GM18951 (cell line): ENCODE results near the gene DCX.
"Not testable (repeated sequence)": the region's sequence is repeated elsewhere in the genome, so short reads cannot be mapped to it uniquely, and the experiment has no call there.

Experiments
- POLR2A ChIP-seq: IDR thresholded peaks from 4 replicates; pipeline ENCODE4 v1.6.1; 2011; ENCODE audit warnings: mild to moderate bottlenecking; ENCODE audit not compliant: insufficient read length, insufficient read depth; ENCODE audit errors: extremely low read depth
- in situ Hi-C: fragments of 300-500 bp; cut with MboI; formaldehyde crosslinking; loops from one replicate; pipeline ENCODE4 v1.12.0; 2022; ENCODE audit warnings: low sequenced_read_pairs, mixed read lengths, inconsistent platforms; ENCODE audit not compliant: unreplicated experiment

The DCX gene

GRCh38 chrX:111353793-111354192, 58.2 kb downstream of the DCX start:
- TF ChIP-seq POLR2A = no peak
- in situ Hi-C loops = no loop called here

- TF ChIP-seq POLR2A = no peak
- in situ Hi-C loops = no loop called here
These were observed 59.6 kb downstream of the DCX start for GRCh38 chrX:111352424-111352823.

GRCh38 chrX:111349934-111350333, 62.1 kb downstream of the DCX start:
- in situ Hi-C loops = no loop called here
- no peak for TF ChIP-seq POLR2A

DNA sequence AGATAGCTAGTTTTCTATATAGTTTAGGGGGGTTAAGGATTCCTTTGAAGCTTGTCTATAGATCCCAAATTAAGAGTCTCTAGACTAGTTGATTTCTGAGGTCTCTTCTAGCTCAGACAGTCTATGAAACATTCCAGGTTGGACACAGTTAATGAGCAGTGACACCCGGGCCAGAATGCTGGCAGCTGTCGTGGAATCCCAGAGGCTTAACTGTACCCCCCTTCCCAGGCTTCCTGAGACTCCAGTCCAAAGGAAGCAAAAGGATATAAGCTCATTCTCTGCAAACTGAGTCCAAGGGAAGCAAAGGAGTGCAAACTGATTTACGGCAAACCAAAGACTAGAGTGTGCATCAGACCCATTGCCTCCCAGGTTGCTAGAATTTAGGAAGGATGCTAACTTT, 62.9 kb downstream of the DCX start:
- no peak for TF ChIP-seq POLR2A
- in situ Hi-C loops = no loop called here

GRCh38 chrX:111348429-111348828, 63.6 kb downstream of the DCX start:
- in situ Hi-C loops = no loop called here
- TF ChIP-seq POLR2A = no peak

DNA sequence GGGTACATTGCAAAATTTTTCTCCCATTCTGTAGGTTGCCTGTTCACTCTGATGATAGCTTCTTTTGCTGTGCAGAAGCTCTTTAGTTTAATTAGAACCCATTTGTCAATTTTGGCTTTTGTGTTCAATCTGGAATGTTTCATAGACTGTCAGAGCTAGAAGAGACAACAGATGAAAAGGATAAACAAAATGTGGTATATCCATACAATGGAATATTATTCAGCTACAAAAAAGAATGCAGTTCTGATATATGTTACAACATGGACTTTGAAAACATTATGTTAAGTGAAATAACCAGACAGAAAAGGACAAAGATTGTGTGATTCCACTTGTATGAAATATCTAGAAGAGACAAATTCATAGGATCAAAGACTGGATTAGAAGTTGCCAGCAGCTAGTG, 65.8 kb downstream of the DCX start:
- in situ Hi-C loops = not testable (repeated sequence)

DNA sequence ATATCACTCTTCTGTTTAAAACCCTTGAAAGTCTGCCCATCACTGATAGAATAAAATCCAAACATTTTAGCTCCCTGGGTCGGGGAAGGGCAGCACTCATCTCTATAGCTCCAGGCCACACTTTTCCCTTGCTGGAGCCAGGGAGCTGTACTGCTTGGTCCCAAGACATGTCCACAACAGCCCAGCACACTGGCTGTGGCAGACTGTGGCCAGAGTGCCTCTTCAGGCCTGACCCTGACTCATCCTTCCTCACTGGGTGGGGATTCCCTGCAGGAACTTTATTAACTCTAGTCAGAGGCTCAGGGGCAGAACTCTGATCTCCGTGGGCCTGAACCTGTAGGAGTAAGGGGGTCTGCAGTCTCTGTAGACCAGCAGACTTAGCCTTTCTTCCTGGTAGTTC, 71.9 kb downstream of the DCX start:
- TF ChIP-seq POLR2A = no peak
- in situ Hi-C loops = no loop called here

- in situ Hi-C loops = no loop called here
- TF ChIP-seq POLR2A = no peak
These were observed 72.8 kb downstream of the DCX start for GRCh38 chrX:111339212-111339611.

DNA sequence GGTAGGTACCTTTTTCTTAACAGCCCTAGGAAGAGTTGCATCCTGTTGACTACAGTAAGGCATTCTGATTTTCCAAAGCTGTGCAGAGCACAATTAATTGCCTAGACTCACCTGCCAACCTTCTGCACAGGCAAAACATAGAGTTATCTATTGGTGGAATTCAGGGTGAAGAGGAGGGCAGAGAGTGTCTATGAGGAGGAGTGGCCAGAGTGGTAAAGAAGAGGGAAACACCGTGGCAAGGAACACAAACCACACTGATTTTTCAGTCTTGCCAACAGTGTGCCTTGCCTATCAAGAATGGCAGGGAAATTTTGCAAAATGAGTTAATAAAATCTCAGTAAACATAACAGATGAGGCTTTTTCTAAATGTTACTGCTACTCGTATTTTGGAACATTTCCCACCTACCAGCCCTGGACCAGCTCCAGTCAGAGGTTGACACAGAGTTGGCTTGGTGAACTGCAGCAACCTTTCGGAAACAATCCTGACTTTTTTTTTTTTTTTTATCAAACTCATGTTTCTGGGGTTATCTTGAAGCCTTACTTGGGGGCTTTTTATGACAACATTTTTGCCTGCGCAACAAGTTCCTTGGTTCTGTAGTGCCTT, 73.8 kb downstream of the DCX start:
- in situ Hi-C loops = no loop called here
- TF ChIP-seq POLR2A = no peak

GRCh38 chrX:111337067-111337637, 74.8 kb downstream of the DCX start:
- in situ Hi-C loops = no loop called here
- TF ChIP-seq POLR2A = no peak

DNA sequence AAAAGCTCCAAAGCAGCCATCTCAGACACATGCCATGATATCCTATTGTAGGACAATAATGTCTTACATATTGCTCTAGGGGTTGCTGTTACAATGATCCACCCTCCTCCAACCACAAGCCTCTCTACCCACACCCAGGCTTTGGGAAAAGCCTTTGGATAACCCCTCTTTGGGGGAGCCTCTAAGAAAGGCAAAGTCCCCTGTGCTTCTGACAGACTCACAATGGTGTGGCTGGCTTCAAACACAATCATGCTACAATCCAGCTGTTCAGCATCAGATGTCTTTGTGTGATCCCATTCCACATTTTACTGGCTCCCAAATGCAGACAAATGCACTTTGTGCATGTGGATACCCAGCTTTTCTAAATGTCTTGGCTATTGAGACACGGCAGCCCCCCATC, 75.9 kb downstream of the DCX start:
- no peak for TF ChIP-seq POLR2A
- in situ Hi-C loops = no loop called here

GRCh38 chrX:111329370-111329769, 82.6 kb downstream of the DCX start:
- in situ Hi-C loops = no loop called here
- no peak for TF ChIP-seq POLR2A

DNA sequence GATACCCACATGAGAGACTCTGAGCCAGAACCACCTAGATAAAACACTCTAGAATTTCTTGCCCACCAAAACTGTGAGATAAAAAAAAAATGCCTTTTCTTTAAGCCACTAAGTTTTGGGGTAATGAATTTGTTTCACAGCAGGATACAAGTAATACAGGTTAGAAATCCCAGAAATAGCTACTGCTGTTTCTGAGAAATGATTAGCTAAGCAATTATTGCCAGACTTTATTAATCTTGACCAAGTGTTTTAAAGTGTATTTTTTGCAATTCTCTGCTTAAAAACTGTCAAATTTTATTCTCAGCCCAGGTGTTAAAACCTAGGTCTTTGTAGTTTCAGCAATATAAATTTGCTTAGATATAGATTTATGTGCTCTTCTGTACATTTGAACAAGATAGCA, 83.1 kb downstream of the DCX start:
- TF ChIP-seq POLR2A = no peak
- in situ Hi-C loops = no loop called here

DNA sequence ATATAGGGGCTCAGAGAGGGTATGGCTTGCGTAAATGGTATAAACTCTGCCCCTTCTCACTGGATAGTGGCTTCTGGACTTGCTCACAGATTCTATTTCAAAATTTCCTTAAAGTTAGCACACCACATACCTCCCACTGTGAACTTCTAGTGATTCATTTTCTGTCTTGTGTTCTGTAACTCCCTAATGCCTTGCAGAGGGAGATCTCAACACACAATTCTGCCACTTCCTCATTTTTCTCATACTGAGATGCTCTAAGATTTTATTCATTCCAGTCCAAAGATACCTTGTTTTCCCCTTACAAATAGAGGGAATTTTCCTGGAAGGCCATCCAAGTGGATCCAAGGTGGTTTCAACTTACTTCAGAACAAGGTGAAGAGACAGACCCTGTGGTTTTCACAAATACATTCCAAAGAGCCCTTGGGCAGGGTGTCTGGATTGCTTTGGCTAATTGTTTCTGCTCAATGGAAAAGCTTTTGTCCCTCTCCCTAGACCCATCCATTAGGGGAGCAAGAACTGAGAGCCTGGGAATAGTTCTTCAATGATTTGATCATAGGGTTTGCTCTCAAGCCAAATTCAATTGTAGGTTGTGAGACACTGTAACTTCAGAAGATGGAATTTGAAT, 89.6 kb downstream of the DCX start:
- in situ Hi-C loops = no loop called here
- TF ChIP-seq POLR2A = no peak
